CD14-positive monocyte (primary cell): ENCODE results near the gene DAO. TPM values are rescaled to one million over a fixed set of nuclear protein-coding genes. Genes with fewer than 3 reads are reported as not detected.

ENCODE experiments used
- DNase-seq, 3 donors: peaks; one replicate each; pipeline ENCODE4 v3.0.0-alpha.2; 2011 to 2022
- H2AFZ ChIP-seq: 2 replicates; pipeline ENCODE4 v1.6.0; 2012; ENCODE audit warnings: mild to moderate bottlenecking, low read depth, low read length, inconsistent platforms; ENCODE audit not compliant: insufficient read depth, poor library complexity, severe bottlenecking
- H3K27ac ChIP-seq, 2 donors: 1 replicate in 1 of 2; 2 replicates in 1 of 2; pipeline ENCODE4 v1.5.1; 2012 to 2013; ENCODE audit warnings: low read length in 2 of 2, control low read depth in 1 of 2, inconsistent platforms in 1 of 2, low read depth in 1 of 2, mild to moderate bottlenecking in 1 of 2
- H3K27me3 ChIP-seq, 2 donors: one replicate each; pipeline versions ENCODE4 v1.6.0 to v1.6.1; 2011 to 2013; ENCODE audit warnings: low read length in 2 of 2; ENCODE audit not compliant: control insufficient read depth in 2 of 2, insufficient read depth in 2 of 2
- H3K36me3 ChIP-seq, 2 donors: replicated peaks in 1 of 2; 1 replicate in 1 of 2; 2 replicates in 1 of 2; pipeline versions ENCODE4 v1.5.1 to v1.6.1; 2012 to 2013; ENCODE audit warnings: low read length in 2 of 2, control low read depth in 1 of 2, inconsistent platforms in 1 of 2, mild to moderate bottlenecking in 1 of 2; ENCODE audit not compliant: insufficient read depth in 2 of 2, control insufficient read depth in 1 of 2
- H3K4me1 ChIP-seq, 2 donors: 1 replicate in 1 of 2; 2 replicates in 1 of 2; pipeline versions ENCODE4 v1.5.1 to v1.6.1; 2012 to 2013; ENCODE audit warnings: low read length in 2 of 2, control low read depth in 1 of 2, inconsistent platforms in 1 of 2, mild to moderate bottlenecking in 1 of 2, moderate library complexity in 1 of 2; ENCODE audit not compliant: insufficient read depth in 2 of 2, control insufficient read depth in 1 of 2
- H3K4me2 ChIP-seq: replicated peaks from 2 replicates; pipeline ENCODE3; 2012; ENCODE audit warnings: low read length, moderate library complexity, mild to moderate bottlenecking; ENCODE audit not compliant: poor library complexity, severe bottlenecking; ENCODE audit errors: extremely low read depth
- H3K4me3 ChIP-seq, 3 experiments: fragments of 200-600 bp in 1 of 3; sonication (generic) in 1 of 3; replicated peaks in 1 of 3; 1 replicate in 2 of 3; 2 replicates in 1 of 3; pipeline ENCODE4 v1.5.1; 2011 to 2013; ENCODE audit warnings: low read length in 3 of 3, mild to moderate bottlenecking in 3 of 3, control low read depth in 2 of 3, low read depth in 2 of 3, inconsistent platforms in 1 of 3, moderate library complexity in 1 of 3
- H3K79me2 ChIP-seq: 2 replicates; pipeline ENCODE4 v1.6.0; 2012; ENCODE audit warnings: mild to moderate bottlenecking, control low read depth, inconsistent platforms, low read length, moderate library complexity; ENCODE audit not compliant: insufficient read depth
- H3K9ac ChIP-seq: 2 replicates; pipeline ENCODE4 v1.6.0; 2017; ENCODE audit warnings: low read length, mild to moderate bottlenecking; ENCODE audit not compliant: insufficient read depth, poor library complexity, severe bottlenecking
- H3K9me3 ChIP-seq, 2 donors: replicated peaks in 1 of 2; 1 replicate in 1 of 2; 2 replicates in 1 of 2; pipeline versions ENCODE4 v1.5.1 to v1.6.1; 2012 to 2013; ENCODE audit warnings: low read length in 2 of 2, control low read depth in 1 of 2; ENCODE audit not compliant: control insufficient read depth in 1 of 2, insufficient read depth in 1 of 2
- H4K20me1 ChIP-seq: 2 replicates; pipeline ENCODE4 v1.6.0; 2012; ENCODE audit warnings: mild to moderate bottlenecking, low read length, control low read depth, moderate library complexity; ENCODE audit not compliant: insufficient read depth
- H3K27ac Mint-ChIP-seq, 7 donors: one replicate each; pipeline ENCODE4 v1.8.0; 2020; ENCODE audit warnings: mild to moderate bottlenecking in 7 of 7, mixed read lengths in 7 of 7, moderate library complexity in 6 of 7, inconsistent platforms in 2 of 7
- H3K27me3 Mint-ChIP-seq, 3 donors: one replicate each; pipeline ENCODE4 v1.8.0; 2021 to 2022; ENCODE audit warnings: low read depth in 3 of 3, mild to moderate bottlenecking in 3 of 3, mixed read lengths in 3 of 3, moderate library complexity in 3 of 3, inconsistent platforms in 1 of 3
- H3K36me3 Mint-ChIP-seq, 2 donors: one replicate each; pipeline ENCODE4 v1.8.0; 2020; ENCODE audit warnings: mixed read lengths in 2 of 2, inconsistent platforms in 1 of 2, mild to moderate bottlenecking in 1 of 2
- H3K4me1 Mint-ChIP-seq: one replicate; pipeline ENCODE4 v1.8.0; 2020; ENCODE audit warnings: mild to moderate bottlenecking, mixed read lengths
- H3K4me3 Mint-ChIP-seq, 2 donors: one replicate each; pipeline ENCODE4 v1.8.0; 2020; ENCODE audit warnings: mild to moderate bottlenecking in 2 of 2, mixed read lengths in 2 of 2, moderate library complexity in 1 of 2
- H3K9me3 Mint-ChIP-seq, 7 donors: one replicate each; pipeline ENCODE4 v1.8.0; 2020 to 2022; ENCODE audit warnings: mixed read lengths in 7 of 7, mild to moderate bottlenecking in 6 of 7, moderate library complexity in 6 of 7, inconsistent platforms in 2 of 7
- CTCF ChIP-seq: fragments of 200-600 bp; IDR thresholded peaks from one replicate; pipeline ENCODE4 v1.8.0; 2022; ENCODE audit warnings: antibody characterized with exemption, mild to moderate bottlenecking
- WGBS: methylation state at CpG from one replicate; pipeline ENCODE4 v1.1.5; 2013; ENCODE audit warnings: missing lambda C conversion rate; ENCODE audit not compliant: insufficient coverage; 5-methylcytosine and 5-hydroxymethylcytosine counted together
- intact Hi-C, 2 donors: fragments of 100-400 bp; cut with micrococcal nuclease; formaldehyde crosslinking; loops; one replicate each; pipeline versions ENCODE4 v1.15.0 to v1.15.1; 2023
- polyA plus RNA-seq, 3 donors: library from polyadenylated mRNA; depleted of rRNA in 1 of 3; unstranded in 2 of 3; stranded (reverse) in 1 of 3; fragments of 300-500 nt in 2 of 3; fragments of >200 nt in 1 of 3; fragmentation: Illumina TruSeq in 2 of 3; gene quantifications; 1 replicate in 2 of 3; 2 replicates in 1 of 3; pipeline ENCODE4 v1.2.3, GENCODE V29; 2012 to 2021

DAO gene
- polyA plus RNA-seq, 3 donors, result not detected

GRCh38 chr12:108912361-108912760 is 32.5 kb downstream of the DAO start:
- Mint-ChIP-seq H3K4me1 (peaks cover 40% of the 10 kb centered on the region), H3K9me3 (peaks cover 0 to 4% (median 2%) of the 10 kb centered on the region in 7 donors), H3K36me3 (peaks cover 0 to 4% of the 10 kb centered on the region in 2 donors), H3K27ac (peak overlapping the region in 3 of 7 donors; percentile 12 to 57 (median 35)), H3K4me3 (no peak overlapping the region), H3K27me3 (peaks cover 0 to 4% (median 0%) of the 10 kb centered on the region in 3 donors)
- Histone ChIP-seq H3K27me3 (no peaks in the 10 kb centered on the region), H3K79me2 (no peaks in the 10 kb centered on the region), H3K36me3 (no peaks in the 10 kb centered on the region), H3K4me3 (no peak overlapping the region), H3K4me2 (no peak overlapping the region), H2AFZ (no peak overlapping the region), H3K27ac (no peak overlapping the region), H3K4me1 (peaks cover 33 to 39% of the 10 kb centered on the region in 2 donors), H4K20me1 (no peaks in the 10 kb centered on the region), H3K9me3 (no peaks in the 10 kb centered on the region), H3K9ac (no peak overlapping the region)
- DNase-seq, result no peak
- intact Hi-C loops, result no loop called here
- TF ChIP-seq CTCF, result no peak
- 100% methylated on average over 9 of the region's 9 CpGs for WGBS

GRCh38 chr12:108914121-108914531 is 34.2 kb downstream of the DAO start:
- Histone ChIP-seq H3K36me3 (no peaks in the 10 kb centered on the region), H3K27ac (peak overlapping the region; percentile 52 to 86), H3K4me1 (peaks cover 17 to 22% of the 10 kb centered on the region in 2 donors), H3K79me2 (no peaks in the 10 kb centered on the region), H3K27me3 (no peaks in the 10 kb centered on the region), H2AFZ (no peak overlapping the region), H3K4me3 (peak overlapping the region in 1 of 3 experiments; percentile 11), H3K9ac (peak overlapping the region; percentile 33), H3K4me2 (peak overlapping the region; percentile 33), H4K20me1 (no peaks in the 10 kb centered on the region), H3K9me3 (no peaks in the 10 kb centered on the region)
- TF ChIP-seq CTCF, result no peak
- 0% methylated on average over 3 of the region's 4 CpGs for WGBS
- H3K4me1 Mint-ChIP-seq, result peaks cover 25% of the 10 kb centered on the region
- peaks cover 0 to 2% (median 1%) of the 10 kb centered on the region in 3 donors for H3K27me3 Mint-ChIP-seq
- intact Hi-C loops, result no loop called here
- peaks cover 0 to 4% of the 10 kb centered on the region in 2 donors for H3K36me3 Mint-ChIP-seq
- H3K27ac Mint-ChIP-seq, result peak overlapping the region; percentile 82 to 96 (median 93)
- H3K9me3 Mint-ChIP-seq, result peaks cover 0 to 4% (median 2%) of the 10 kb centered on the region in 7 donors
- peak overlapping the region; percentile 10 to 40 for H3K4me3 Mint-ChIP-seq
- peak; percentile 84 to 91 (median 90) for DNase-seq
